Activated naive CD8-positive, alpha-beta T cell treated with anti-CD3 and anti-CD28 coated beads, Interleukin-2, amount 50 U/mL, for 16 hours (primary cell): Measurements from ENCODE around the gene ZNF425.
"Not testable (repeated sequence)": the region's sequence is repeated elsewhere in the genome, so short reads cannot be mapped to it uniquely, and the experiment has no call there.

Experiments used
- DNase-seq: peaks from one replicate; pipeline ENCODE4 v3.0.0-alpha.2; 2020; ENCODE audit warnings: low read depth, low spot score

The ZNF425 gene

DNA sequence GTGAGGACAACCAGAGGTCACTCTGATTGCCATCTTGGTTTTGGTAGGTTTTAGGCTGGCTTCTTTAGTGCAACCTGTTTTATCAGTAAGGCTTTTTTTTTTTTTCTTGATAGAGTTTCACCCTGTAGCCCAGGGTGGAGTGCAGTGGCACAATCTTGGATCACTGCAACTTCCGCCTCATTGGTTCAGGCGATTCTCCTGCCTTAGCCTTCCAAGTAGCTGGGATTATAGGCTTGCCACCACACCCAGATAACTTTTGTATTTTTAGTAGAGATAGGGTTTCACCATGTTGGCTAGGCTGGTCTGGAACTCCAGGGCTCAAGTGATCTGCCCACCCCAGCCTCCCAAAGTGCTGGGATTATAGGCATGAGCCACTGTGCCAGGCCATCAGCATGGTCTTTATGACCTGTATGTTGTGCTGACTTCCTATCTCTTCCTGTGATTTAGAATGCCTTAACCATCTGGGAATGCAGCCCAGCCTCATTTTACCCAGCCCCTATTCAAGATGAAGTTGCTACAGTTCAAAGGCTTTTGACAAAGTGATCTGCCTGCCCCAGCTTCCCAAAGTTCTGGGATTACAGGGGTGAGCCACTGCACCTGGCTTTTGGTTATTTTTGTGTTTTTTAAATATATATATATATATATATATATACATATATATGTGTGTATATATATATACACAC, 7.0 kb upstream of the ZNF425 start:
- no peak for DNase-seq

DNA sequence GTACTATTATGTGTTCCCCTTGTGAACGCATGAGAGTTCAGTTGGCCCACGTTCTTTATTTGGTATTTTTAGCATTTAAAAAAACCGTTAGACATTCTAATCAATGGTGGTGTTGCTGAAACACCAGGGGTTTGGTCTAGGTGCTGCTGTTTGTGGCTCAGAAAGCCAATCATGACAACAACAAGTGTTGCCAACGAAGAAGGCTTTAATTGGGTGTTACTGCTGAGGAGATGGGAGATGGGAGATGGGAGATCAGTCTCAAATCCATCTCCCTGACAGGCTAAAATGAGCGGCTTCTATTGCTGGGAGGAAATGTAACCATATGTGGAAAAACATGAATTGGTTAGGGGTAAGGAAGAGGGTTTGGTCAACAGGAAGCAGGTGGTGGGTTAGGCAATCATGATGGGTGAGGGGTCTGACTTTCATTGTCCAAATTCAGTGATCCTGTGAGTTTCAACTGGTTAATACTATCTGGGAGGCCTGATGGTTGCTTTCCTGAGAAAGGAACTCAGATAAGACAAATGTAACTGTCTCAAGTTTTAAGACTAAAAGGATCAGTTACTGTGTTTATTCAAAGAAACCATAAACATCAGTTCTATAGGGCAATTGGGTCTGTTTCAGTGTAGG, 4.6 kb upstream of the ZNF425 start:
- no peak for DNase-seq

DNA sequence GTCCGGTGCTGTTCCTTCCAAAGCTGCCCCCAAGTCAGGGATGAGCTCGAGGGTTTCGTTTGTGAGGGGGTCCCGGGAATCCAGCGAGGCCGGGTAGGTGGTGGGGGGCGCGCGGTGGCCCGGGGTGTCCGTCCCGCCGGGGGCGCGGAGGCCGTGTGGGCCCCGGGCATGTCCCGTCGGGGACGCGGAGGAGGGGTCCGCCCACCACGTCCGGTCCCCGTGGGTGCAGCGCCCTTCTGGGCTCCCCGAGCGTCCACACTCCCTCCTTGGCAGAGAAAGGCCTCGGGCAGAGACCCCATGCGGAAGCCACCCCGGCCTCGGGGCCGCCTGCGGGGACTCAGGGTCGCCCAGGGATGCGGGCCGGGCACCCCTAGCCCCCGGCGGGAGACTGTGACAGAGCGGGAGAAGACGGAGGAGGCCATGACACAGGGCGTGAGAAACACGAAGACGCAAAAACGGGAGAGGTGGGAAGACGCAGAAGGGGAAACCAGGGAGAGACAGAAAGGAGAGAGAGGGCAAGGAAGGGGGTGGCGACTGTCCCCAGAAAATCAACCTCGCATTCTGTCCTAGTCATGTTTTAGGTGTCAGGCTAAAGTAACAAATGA, 640 bp upstream of the ZNF425 start:
- DNase-seq, result peak; percentile 31

DNA sequence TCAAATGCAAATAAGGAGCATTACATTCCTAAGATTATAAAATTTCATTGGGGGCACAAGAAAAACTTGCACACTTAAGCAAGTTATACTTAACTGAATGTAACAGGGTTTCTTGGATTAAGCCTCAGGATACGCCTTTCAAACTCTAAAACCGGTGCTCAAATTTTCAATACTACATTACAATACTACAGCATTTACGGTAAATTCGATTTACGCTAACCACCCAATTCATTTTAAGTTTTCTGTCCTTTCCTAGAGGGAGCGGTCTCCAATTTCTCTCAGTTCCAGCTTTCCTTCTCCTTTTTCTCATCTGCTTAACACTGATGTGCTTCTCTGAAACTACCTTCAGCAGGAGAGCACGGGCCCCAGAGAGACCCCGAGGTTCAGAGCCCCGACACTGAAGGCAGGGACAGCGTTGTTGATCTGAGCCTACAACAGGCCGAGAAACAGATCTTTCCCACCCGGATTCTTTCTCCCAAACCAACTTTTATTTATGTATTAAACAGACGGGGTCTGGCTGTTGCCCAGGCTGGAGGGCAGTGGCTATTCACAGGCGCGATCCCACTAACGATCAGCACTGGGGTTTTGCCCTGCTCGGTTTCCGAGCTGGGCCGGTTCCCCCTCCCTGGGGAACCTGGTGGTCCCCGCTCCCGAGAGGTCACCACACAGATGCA, 798 bp downstream of the ZNF425 start:
- DNase-seq, result no peak

DNA sequence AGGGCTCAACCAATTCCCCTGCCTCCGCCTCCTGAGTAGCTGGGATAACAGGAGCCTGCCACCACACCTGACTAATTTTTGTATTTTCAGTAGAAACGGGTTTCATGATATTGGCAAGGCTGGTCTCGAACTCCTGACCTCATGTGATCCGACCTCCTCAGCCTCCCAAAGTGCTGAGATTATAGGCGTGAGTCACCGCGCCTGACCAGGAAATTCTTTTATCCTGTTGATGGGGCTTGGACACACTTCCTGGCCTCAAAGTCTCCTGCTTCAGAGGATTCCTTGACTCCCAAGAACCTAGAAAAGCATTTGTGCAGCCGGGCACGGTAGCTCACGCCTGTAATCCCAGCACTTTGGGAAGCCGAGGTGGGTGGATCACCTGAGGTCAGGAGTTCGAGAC, 16.2 kb downstream of the ZNF425 start:
- no peak for DNase-seq

DNA sequence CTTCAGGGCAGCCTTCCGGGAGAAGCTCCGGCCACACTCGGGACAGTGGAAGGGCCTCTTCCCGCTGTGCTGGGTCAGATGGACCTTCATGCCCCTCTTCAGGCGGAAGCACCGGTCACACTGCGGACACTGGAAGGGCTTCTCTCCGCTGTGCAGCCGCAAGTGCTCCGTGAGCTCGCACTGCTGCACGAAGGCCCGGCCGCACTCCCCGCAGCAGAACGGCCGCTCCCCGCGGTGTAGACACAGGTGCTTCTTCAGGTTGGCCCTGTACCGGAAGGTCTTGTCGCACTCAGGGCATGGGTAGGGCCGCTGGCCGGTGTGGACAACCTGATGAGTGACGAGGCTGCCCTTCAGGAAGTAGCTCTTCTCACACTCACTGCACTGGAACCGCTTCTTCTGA, 21.4 kb downstream of the ZNF425 start:
- DNase-seq, result no peak

DNA sequence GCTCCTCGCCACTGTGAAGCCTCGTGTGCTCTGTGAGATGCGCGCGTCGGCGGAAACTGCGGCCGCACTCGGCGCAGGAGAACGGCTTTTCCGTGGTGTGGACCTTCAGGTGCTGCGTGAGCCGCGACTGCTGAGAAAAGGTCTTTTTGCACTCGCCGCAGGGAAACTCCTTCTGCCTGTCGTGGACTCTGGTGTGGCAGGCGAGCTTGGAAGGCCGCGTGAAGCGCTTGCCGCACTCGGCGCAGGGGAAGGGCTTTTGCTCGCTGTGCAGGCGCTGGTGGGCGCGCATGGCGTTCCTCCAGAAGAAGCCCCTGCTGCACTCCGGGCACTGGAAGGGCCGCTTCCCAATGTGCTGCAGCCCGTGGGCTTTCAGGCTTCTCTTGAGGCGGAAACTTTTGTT, 21.9 kb downstream of the ZNF425 start:
- DNase-seq, result no peak

DNA sequence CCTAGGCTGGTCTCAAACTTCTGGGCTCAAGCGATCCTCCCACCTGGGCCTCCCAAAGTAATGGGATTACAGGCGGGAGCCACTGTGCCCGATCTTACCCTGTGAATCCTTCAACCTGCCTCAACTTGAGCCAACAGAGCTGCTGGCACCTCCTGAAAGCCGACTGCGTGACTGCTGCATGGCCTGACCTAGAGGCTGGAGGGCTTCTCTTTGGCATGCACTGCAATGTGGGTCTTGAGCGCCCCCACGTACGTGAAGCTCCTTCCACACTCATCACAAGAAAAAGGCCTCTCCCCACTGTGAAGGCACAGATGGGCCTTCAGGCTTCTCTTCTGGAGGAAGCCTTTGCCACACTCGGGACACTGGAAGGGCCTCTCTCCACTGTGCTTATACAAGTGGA, 22.7 kb downstream of the ZNF425 start:
- DNase-seq, result no peak

DNA sequence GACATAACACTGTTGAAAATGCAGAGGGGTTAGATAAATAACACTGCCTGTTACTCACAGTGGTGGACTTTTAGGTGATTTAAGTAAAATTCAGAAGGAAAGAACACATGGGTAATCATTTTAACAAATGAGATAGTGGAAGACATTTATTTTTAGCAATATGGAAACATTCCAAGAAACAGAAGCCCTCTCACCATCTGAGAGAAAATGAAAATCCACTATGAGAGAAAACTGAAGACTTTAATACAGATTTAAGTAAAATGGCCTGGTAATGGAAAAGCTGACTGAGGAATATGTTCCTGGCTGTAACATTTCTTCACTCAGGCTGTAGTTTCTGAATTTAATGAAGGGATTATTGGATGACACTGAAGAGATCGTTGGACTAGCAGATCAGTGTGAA, 23.5 kb downstream of the ZNF425 start:
- DNase-seq, result no peak

DNA sequence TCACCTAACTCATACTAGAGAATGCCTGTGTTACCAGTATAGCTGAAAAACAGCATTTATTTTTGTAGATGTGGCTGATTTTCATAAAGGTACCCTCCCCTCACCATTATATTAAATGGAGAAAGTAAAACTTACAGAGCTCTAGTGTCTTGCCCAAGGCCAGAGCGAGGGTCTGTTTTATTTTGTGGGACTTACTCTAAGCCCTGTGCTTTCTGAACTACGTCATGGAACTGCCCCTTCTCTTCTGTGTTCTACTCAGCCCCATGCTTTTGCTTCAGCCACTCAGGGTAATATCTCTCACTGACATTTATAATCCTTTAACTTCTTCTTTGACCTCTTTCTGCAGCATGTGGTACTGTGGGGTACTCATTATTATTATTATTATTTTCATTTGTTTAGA, 25.3 kb downstream of the ZNF425 start:
- DNase-seq, result no peak

DNA sequence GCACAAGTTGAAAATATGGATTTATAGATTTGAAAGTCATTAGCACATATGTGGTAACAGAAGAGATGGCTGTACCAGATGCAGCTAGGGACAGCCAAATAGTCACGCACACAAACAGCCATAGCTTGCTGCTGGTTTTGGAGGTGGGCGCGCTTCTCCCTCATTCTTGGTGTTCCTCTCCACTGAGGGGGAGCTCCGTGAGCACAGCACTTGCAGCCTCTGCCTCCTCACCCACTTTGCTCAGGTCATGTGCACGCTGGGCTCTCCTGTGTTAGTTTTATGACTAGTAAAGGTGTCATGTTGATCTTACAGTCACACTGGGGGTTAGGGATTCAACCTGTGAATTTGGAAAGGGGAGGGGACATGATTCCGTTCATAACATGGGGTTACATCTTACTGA, 27.1 kb downstream of the ZNF425 start:
- no peak for DNase-seq

DNA sequence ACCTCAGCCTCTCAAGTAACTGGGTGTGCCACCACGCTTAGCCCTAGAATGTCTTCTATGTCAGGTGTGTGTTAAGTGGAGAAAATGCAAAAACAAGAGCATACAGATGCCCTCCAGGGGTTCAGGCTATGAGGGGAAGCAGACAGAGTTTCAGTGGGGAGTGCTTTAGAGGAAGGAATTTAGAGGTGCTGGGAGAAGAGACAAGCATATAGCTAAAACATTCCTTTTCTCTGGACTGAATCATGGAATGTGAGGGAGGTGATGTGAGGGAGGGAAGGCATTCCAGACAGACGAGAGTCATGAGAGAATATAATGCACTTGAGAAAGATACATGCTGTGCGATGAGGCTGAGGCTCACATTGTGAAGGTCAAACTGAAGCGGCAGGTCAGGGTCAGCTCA, 29.0 kb downstream of the ZNF425 start:
- no peak for DNase-seq

DNA sequence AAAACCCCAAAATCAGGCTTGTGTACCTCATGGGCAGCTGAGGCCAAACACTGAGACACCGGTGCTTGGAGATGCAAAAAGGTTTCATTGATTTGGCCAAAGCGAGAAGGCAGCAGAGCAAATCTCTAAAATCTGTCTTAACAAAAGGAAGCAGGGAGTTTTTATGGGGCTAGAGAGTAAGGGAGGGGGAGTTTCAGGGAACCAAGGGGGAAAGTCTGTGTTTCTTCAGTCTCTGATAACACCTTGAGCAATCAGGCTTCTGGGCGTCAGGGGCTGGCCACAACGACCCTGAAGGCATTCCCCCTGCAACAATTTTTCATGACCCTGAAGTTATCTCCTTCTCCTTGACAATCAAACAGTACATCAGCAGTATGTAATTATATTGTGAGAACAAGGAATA, 32.9 kb downstream of the ZNF425 start:
- DNase-seq, result no peak

DNA sequence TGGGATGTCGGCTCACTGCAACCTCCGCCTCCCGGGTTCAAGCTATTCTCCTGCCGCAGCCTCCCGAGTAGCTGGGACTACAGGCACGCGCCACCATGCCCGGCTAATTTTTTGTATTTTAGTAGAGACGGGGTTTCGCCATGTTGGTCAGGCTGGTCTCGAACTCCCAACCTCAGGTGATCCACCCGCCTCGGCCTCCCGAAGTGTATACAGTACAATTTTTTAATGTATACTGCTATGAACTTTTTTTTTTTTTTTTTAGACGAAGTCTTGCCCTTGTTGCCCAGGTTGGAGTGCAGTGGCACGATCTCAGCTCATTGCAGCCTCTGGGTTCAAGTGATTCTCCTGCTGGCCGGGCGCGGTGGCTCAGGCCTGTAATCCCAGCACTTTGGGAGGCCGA, 33.9 kb downstream of the ZNF425 start:
- DNase-seq, result not testable (repeated sequence)

DNA sequence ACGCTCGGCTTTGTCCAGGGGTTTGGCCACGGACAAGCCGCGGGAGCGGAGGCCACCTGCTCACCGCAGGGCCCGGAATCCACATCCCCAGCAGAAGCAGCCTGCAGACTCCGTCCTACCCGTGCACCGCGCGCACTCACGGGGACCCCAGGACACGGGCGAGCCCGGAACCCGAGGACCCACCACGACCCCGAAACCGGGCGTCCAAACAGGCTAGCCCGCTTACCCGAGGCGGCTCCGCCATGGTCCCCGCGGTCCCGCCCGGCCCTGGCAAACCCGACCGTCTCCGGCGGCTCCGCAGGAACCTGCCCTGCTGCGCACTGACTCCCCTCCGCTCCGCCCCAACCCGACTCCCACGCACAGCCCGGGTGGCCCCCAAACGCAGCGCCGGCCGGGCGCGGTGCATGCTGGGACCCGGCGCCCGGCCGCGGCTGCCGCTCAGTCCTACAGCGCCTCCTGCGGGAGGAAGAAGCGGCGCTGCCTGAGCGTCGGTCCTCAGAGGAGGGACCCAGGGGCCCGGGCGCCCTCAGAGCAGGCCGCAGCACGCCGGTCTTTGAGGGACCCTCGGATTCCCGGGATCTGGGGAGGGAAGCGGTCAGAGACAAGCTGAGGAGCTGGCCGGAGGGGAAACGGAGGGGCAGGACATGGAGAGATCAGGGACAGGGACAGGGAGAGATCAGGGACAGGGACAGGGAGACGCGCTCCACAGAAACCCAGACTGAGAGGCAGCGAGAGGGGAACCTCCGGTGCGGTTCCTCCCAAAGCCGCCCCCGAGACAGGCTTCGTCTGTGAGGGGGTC, 35.5 kb downstream of the ZNF425 start, which contains the start of gene ZNF786:
TSS of gene ZNF786 (minus strand) at position 322 of the 799 bp plus-strand sequence. CDS start at position 244, 78 bp downstream.
- peak; percentile 95 for DNase-seq

DNA sequence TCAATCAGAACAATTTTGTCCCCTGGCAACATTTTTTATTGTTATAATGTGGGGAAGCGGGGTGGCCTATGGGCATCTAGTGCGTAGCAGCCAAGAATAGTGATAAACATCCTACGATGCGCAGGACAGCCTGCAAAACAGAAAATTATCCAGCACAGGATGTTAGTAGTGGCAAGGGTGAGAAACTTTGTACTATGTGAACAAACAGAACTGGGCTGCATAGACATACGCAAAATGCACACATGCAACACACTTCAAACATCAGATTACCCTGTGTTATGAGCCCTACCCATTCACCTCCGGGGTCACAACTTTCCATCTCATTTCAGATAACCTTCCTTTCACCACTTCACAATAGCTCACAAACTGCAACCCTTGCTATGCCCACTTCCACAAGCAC, 38.7 kb downstream of the ZNF425 start:
- no peak for DNase-seq

DNA sequence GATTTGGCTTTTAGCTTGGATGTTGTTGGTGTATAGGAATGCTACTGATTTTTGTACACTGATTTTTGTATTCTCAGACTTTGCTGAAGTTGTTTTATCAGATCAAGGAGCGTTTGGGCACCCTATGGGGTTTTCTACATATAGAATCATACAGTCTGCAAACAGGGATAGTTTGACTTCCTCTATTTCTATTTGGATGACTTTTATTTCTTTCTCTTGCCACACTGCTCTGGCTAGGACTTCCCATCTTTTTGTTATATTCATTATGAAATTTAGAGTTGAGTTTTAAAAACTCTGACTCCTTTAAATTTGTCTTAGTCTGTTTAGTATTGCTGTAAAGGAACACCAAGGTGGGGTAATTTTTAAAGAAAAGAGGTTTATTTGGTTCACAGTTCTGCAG, 40.3 kb downstream of the ZNF425 start:
- no peak for DNase-seq

DNA sequence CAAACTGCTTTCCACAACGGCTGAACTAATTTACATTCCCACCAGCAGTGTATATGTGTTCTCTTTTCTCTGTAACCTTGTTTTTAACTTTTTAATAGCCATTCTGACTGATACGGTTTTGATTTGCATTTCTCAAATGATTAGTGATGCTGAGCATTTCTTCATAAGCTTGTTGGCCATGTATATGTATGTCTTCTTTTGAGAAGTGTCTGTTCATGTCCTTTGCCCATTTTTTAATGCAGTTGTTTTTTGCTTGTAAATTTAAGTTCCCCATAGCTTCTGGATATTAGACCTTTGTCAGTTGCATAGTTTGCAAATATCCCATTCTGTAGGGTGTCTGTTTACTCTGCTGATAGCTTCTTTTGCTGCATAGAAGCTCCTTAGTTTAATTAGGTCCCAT, 41.7 kb downstream of the ZNF425 start:
- no peak for DNase-seq

DNA sequence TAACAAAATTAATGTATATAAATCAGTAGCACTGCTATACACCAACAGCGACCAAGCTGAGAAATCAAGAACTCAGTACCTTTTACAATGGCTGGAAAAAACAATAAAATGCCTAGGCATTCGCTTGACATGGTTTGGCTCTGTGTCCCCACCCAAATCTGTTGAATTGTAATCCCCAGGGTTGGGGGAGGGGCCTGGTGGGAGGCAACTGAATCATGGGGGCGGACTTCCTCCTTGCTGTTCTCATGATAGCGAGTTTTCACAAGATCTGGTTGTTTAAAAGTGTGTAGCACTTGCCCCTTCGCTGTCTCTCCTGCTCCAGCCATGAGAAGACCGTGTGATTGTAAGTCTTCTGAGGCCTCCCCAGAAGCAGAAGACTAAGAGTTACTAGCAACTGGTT, 44.2 kb downstream of the ZNF425 start:
- DNase-seq, result no peak

DNA sequence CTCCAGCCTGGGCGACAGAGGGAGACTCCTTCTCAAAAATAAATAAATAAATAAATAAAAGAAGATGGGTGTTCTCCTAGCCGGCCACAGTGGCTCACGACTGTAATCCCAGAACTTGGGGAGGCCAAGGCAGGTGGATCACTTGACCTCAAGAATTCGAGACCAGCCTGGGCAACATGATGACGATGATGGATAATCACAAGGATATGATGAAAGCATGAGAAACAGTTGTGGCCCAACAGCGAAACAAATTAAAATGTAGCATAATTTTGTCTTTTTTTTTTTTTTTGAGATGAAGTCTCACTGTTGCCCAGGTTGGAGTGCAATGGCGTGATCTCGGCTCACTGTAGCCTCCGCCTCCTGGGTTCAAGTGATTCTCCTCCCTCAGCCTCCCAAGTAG, 48.5 kb downstream of the ZNF425 start:
- DNase-seq, result no peak

DNA sequence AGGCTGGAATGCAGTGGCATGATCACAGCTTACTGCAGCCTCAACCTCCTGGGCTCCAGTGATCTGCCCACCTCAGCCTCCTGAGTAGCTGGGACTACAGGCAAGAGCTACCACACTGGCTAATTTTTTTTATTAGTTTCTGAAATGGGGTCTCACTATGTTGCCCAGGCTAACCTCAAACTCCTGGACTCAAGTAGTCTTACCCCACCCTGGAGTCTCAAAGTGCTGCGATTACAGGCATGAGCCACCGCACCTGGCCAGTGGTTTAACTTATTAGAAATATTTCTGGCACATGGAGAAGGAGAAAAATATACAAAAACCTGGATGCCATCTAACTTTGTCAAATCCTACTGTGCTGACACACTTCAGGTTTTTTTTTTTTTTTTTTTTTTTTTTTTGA, 50.8 kb downstream of the ZNF425 start:
- DNase-seq, result no peak
